Ammon's horn (tissue), 1 donor: Measurements from ENCODE around the gene EML3.
"Not testable (repeated sequence)": the region's sequence is repeated elsewhere in the genome, so short reads cannot be mapped to it uniquely, and the experiment has no call there.

Source experiments
- DNase-seq: peaks from one replicate; pipeline ENCODE4 v3.0.0-alpha.2; 2016; ENCODE audit warnings: low spot score

The EML3 gene

DNA sequence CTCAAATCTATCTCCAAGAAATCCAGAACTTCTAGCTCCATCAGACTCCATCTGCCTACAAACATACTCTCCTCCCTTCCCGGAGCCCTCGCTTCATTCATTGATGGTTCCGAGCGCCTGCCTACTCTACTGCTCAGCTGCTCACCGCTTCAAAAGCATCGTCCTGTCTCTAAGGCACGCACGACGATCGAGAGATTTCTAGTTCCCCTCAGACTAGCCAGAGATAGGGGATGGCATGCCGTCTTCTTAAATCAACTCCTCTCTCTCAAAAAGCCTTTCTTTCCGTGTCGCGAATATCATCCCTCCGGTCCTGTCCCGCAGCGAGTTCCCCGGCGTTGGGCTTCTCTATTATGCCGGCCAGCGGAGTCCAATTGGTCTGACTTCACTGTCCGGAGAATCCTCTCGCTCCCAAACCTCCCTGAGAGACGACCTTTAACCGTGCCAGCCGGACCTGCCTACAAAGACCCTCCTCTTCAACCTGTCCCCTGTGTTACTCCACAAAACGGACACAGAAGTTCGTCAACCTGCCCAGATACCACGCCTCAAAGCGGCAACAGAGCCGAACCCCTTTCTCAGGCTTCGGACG is 39.5 kb downstream of the EML3 start:
- no peak for DNase-seq

- no peak for DNase-seq
Measured at GRCh38 chr11:62572431-62572830, 40.1 kb downstream of the EML3 start.

DNA sequence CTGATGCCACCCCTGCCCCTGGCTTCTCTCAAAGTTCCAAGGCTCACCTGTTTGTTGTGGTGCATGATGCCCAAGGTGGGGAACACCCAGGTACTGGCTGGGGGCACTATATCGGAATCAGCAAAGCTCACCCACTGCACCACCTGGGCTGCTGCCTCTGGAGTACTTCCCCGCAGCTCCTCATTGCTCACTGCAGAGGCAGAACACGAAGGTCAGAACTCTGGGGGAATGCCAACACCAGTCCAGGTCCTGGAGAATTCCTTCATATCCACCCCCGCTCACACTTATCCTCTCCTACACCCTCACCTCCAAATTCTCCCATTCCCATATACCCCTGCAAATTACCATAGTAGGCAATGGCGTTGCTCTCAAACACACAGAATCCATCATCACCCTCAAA is 41.1 kb downstream of the EML3 start:
- not testable (repeated sequence) for DNase-seq

- DNase-seq, result not testable (repeated sequence)
Measured at GRCh38 chr11:62570903-62571302, 41.7 kb downstream of the EML3 start.

GRCh38 chr11:62569611-62570010 is 43.0 kb downstream of the EML3 start:
- DNase-seq, result no peak

DNA sequence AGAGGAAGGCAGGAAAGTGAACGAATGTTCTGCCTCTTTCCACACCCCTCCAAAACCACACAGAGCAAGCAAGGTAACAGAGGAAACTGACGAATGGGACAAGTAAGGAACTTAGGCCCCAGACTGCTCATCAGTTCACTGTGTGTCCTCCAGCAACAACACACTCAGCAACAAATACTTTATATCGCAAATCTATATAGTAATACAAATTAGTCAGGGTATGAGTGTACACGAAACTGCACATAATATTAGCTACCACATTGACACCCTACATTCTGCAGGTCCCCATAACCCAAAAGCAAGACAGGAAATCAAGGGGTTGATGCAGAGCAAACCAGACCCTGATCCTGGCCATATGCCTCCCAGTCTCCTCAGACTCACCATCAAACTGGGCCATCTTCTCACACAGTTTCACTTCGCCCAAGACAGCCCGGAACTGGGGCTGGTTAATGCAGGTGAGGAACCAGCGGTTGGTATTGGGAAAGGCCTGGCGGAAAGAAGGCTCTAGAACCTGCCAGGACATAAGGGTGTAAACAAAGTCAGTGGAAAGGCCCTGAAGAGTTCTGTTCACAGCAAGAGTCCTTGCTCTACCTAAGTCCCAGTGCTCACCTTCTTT is 45.4 kb downstream of the EML3 start:
- DNase-seq, result no peak

DNA sequence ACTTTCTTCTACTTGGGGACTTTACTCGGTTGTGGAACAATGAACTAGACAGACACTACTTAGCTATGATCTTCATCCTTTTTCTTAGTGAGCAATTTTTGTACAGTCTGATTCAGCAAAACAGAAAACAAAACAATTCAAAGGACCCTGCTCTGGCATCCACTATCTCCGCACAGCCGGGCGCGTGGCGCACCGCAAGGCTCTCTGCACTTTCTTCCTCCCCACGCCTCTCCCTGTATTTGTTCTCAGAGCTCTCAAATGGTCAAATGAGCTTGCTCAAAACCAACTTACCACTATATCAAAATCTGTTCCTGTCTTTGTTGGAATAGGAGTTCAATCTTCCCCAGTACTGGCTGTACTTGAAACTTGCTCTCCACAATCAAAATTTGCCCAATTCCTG is 46.3 kb downstream of the EML3 start:
- DNase-seq, result no peak

DNA sequence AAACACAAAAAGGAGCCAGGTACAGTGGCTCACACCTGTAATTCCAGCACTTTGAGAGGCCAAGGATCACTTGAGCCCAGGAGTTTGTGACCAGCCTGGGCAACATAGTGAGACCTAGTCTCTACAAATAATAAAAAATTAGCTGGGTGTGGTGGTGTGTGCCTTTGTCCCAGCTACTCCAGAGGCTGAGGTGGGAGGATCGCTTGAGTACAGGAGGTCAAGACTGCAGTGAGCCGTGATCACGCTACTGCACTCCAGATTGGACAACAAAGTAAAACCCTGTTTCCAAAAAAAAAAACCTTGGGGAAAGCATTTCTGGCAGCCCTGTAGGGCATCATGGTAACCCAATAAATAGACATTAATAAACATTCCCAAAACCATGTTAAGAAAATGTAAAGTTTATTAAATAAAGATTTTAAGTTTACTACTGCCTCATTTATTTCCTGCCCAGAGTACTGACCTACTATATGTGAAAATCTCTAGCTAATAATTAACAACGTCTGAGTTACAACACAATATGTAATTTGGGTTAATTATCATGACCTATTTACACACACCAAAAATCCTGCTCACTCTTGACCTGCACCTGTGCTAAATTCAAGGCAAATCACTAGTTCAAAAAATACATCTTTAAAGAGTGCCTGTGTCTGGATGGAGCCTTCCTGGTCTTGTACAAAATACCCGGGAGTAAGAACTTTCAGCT is 47.3 kb downstream of the EML3 start:
- no peak for DNase-seq

GRCh38 chr11:62561677-62562230 is 50.8 kb downstream of the EML3 start:
- DNase-seq, result not testable (repeated sequence)

GRCh38 chr11:62560566-62561103 is 51.9 kb downstream of the EML3 start:
- peak; percentile 74 for DNase-seq

DNA sequence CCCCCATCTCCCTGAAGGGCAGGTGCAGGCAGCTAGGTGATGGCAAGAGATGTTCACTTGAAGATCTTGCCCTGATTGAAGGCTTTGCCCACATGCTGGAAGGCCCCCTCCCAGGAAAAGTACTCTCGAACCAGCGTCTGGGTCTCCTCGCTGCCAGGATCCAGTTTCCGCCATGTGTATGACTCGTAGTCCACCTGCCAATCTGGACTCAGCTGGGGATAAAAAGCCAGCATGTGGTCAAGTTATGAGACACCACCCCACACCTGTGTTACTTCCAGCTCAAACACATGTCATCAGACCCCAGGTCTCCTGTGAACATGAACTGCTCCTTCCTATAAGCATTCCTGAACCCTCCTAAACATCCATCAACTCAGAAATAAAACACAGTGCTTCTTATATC is 52.9 kb downstream of the EML3 start:
- DNase-seq, result not testable (repeated sequence)

DNA sequence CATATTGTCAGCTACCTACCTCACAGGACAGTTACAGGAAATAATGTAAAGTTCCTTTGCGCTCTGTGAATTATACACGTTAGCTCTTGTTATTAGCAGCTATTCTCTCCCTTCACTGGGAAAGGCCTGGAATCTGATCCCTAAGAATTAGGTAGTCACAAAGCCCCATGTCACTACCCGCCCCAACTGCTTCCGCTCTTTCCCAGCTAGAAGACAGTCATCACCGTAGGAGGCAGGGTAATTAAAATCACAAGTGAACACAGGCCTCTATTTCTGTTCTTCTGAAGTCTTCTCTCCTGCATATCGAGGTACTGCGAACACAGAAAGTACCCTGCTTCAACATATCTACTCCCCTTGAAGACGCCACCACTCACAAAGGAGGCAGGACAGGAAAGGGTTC is 53.4 kb downstream of the EML3 start:
- no peak for DNase-seq

- no peak for DNase-seq
Measured at GRCh38 chr11:62558669-62559068, 53.9 kb downstream of the EML3 start.

DNA sequence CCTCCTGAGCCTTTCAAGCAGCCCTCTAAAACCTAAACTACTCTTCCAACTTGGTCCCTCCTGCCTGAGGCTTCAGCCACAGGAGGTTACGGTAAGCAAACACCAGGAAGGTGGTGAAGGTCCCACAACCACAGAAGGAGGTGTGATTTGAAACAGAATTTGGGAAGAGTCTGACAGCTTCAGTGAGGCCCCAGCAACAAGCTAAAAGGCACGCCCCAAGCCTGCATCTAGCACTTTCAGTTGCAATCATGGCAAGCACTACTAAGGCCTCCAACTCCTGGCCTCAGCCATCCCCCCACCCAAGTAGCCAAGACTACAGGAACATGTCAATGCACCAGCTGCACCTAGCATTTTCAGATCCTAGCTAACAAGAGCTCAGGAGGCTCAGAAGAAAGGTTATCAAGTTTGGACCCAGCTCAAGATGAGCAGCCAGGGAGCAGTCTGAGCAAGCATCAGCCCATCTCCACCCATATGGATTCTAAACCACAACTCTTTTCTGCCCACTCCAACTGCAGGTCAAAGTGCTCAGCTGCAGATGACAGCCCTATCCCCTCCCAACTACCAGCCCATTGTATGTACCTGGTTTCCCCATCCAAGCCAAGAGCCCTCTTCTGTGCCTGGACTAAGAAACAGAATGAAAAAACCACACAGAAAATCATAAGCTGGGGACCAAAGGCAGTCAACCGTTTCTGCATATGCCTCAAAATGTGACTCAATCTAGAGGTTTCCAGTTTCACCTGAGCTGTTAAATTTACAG is 55.5 kb downstream of the EML3 start:
- no peak for DNase-seq

- DNase-seq, result peak; percentile 88
Measured at GRCh38 chr11:62556108-62556874, 56.3 kb downstream of the EML3 start.

- DNase-seq, result peak; percentile 54
Measured at GRCh38 chr11:62555464-62556107, 57.0 kb downstream of the EML3 start.

DNA sequence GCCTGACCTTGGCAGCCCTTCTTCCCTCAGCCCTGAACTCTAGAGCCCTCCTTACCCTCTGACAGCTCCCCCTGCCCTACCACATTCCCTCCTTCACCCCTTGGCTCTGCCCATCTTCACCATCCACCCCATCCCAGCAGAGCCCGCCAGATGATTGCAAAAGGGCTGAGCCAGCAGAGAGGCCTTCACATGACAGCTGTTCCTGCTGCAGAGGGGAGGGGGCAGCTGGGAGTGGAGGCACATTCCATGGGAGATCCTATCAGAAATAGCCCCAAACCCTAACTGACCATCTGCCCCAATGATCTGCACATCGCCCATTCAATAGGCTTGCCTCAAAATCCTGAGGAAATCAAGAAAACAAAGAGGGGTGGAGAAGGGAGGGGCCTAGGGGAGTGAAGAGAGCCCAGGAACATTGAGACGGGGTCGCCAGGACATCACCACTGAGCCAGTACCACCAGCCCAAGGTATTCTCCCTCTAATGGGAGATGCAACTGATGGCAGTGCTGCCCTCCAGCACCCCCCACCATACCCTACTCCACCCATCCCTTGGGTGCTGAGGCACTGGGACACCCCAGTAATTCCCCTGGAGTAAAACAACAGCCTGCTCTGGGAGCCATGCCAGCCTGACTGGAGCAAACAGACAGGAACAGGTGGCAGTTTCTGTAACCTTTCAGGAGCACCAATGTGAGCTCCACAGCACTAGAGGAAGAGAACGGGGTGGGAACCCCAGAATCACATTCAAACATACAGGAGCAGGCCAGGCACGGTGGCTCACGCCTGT is 58.0 kb downstream of the EML3 start:
- no peak for DNase-seq

- DNase-seq, result no peak
Measured at GRCh38 chr11:62553839-62554361, 58.7 kb downstream of the EML3 start.

DNA sequence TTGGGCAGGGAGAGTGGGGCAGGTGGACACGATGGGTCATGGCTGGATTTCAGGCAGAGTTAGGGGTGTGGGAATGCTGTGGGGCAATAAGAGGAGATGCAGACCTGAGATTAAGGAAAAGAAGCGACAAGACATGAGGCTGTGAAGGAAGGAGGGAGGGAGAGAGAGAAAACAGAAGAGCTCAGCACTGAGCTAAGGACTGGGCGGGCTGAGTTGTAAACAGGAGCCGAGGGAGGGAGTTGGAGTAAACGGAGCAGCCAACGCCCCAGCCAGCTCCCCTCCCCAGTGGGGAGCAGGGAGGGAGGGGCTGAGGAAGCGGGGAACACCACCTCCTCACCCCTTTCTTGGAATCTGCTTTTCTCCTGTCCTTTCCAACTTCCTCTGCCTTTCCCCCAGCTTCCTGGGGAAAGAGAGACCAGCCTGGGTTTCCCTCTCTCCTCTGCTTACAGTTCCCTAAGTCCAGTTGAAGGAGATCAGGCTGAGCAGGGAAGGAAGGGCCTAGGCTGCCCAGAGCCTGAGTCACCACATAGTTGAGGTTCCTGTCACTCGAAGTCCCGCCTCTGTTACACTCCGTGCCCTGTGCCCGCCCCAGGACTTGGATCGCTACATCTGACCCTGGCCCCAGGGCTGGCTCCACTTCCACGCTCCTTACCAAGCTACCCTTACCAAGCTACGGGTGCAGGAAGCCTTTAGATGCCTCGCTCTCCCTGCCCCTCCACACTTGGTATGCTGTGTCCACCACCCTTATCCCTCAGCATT is 59.3 kb downstream of the EML3 start:
- DNase-seq, result peak; percentile 73
